ENCODE measurements around the gene ADGRD1.

ADGRD1 gene

GRCh38 chr12:130956456-130957303, 3.0 kb downstream of the ADGRD1 start:
- no peak for DNase-seq (ENCODE audit: low read depth)
- peak; percentile 49; the same call in 1 of the 2 replicates for TF ChIP-seq MAX (IDR thresholded peaks at IDR 0.05; ENCODE audit: low read depth, low read length)
- TF ChIP-seq POLR2A (IDR thresholded peaks at IDR 0.05; ENCODE audit: extremely low read depth, insufficient read length): no peak
- H3K4me3 ChIP-seq (ENCODE audit: low read depth, low read length): no peak overlapping the region

GRCh38 chr12:130957304-130957621, 3.6 kb downstream of the ADGRD1 start:
- no peak for DNase-seq (ENCODE audit: low read depth)
- TF ChIP-seq MAX (IDR thresholded peaks at IDR 0.05; ENCODE audit: low read depth, low read length) (no peak), MYC (IDR thresholded peaks at IDR 0.05; ENCODE audit: low read depth, low read length) (no peak), POLR2A (IDR thresholded peaks at IDR 0.05; ENCODE audit: extremely low read depth, insufficient read length) (no peak)
- TF ChIP-seq, protein P1, sequence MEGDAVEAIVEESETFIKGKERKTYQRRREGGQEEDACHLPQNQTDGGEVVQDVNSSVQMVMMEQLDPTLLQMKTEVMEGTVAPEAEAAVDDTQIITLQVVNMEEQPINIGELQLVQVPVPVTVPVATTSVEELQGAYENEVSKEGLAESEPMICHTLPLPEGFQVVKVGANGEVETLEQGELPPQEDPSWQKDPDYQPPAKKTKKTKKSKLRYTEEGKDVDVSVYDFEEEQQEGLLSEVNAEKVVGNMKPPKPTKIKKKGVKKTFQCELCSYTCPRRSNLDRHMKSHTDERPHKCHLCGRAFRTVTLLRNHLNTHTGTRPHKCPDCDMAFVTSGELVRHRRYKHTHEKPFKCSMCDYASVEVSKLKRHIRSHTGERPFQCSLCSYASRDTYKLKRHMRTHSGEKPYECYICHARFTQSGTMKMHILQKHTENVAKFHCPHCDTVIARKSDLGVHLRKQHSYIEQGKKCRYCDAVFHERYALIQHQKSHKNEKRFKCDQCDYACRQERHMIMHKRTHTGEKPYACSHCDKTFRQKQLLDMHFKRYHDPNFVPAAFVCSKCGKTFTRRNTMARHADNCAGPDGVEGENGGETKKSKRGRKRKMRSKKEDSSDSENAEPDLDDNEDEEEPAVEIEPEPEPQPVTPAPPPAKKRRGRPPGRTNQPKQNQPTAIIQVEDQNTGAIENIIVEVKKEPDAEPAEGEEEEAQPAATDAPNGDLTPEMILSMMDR (IDR thresholded peaks at IDR 0.05; ENCODE audit: low read depth, low read length): no peak

DNA sequence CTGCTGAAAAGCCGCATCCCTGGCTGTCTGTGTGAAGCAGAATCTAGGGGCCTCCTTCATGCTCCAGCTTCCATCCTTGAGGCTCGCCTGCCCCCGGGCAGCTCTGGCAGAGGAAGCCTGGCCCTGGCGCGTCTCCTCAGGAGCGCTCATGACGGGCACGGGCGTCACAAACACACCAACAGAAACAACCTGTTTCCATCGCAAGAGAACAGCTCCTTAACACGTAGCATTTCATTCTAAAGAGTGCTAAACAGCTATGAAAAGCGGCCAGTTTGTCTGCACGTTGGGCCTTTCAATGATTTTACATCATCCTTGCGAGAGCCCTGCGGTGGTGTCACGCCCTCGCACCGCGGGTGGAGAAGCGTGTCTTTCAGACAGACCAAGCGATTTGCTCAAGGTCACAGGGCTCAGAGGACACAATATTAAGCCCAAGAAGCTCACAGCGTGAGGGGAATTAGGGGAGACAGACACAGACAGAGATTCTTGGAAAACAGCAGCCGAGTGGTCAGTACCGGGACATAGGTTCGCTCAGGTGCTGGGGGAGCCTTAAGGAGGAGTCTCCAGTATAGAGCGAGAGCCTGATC, 4.9 kb downstream of the ADGRD1 start:
- no peak overlapping the region for H3K4me3 ChIP-seq (ENCODE audit: low read depth, low read length)
- DNase-seq (ENCODE audit: low read depth): no peak
- TF ChIP-seq MYC (IDR thresholded peaks at IDR 0.05; ENCODE audit: low read depth, low read length) (no peak), MAX (IDR thresholded peaks at IDR 0.05; ENCODE audit: low read depth, low read length) (no peak), POLR2A (IDR thresholded peaks at IDR 0.05; ENCODE audit: extremely low read depth, insufficient read length) (no peak)
- TF ChIP-seq, protein P1 (IDR thresholded peaks at IDR 0.05; ENCODE audit: low read depth, low read length): no peak

More at GRCh38 chr12:130957304-130957621, 3.6 kb downstream of the ADGRD1 start:
- no peak overlapping the region for H3K4me3 ChIP-seq (ENCODE audit: low read depth, low read length)

GRCh38 chr12:130959632-130960031, 5.9 kb downstream of the ADGRD1 start:
- no peak for DNase-seq (ENCODE audit: low read depth)
- no peak for TF ChIP-seq MYC (IDR thresholded peaks at IDR 0.05; ENCODE audit: low read depth, low read length)
- TF ChIP-seq, protein P1 (IDR thresholded peaks at IDR 0.05; ENCODE audit: low read depth, low read length): no peak
- no peak for TF ChIP-seq POLR2A (IDR thresholded peaks at IDR 0.05; ENCODE audit: extremely low read depth, insufficient read length)
- H3K4me3 ChIP-seq (ENCODE audit: low read depth, low read length): no peak overlapping the region

- DNase-seq (ENCODE audit: low read depth): no peak
- TF ChIP-seq POLR2A (IDR thresholded peaks at IDR 0.05; ENCODE audit: extremely low read depth, insufficient read length) (no peak), MYC (IDR thresholded peaks at IDR 0.05; ENCODE audit: low read depth, low read length) (no peak), MAX (IDR thresholded peaks at IDR 0.05; ENCODE audit: low read depth, low read length) (no peak)
- TF ChIP-seq, protein P1 (IDR thresholded peaks at IDR 0.05; ENCODE audit: low read depth, low read length): no peak
- H3K4me3 ChIP-seq (ENCODE audit: low read depth, low read length): no peak overlapping the region
Measured at GRCh38 chr12:130960058-130960457, 6.4 kb downstream of the ADGRD1 start.

GRCh38 chr12:130960787-130961186, 7.1 kb downstream of the ADGRD1 start:
- DNase-seq (ENCODE audit: low read depth): no peak
- TF ChIP-seq POLR2A (IDR thresholded peaks at IDR 0.05; ENCODE audit: extremely low read depth, insufficient read length) (no peak), MYC (IDR thresholded peaks at IDR 0.05; ENCODE audit: low read depth, low read length) (no peak), MAX (IDR thresholded peaks at IDR 0.05; ENCODE audit: low read depth, low read length) (no peak)
- TF ChIP-seq, protein P1 (IDR thresholded peaks at IDR 0.05; ENCODE audit: low read depth, low read length): no peak
- H3K4me3 ChIP-seq (ENCODE audit: low read depth, low read length): no peak overlapping the region

Data from NB4 (cell line).